Lung (tissue), 12 donors: Measurements from ENCODE around the gene SLC25A6. TPM values are rescaled to one million over a fixed set of nuclear protein-coding genes. Genes with fewer than 3 reads are reported as not detected.

Experiments
- ATAC-seq: fragments of 200-7000 bp; cut with Tn5 transposase; one replicate; pipeline ENCODE4 v1.9.1; 2020; ENCODE audit warnings: moderate number of reproducible peaks; ENCODE audit not compliant: insufficient read depth, low FRiP score
- DNase-seq, 3 donors: peaks; one replicate each; pipeline ENCODE4 v3.0.0-alpha.2; 2013 to 2017
- H3K27ac ChIP-seq, 2 donors: one replicate each; pipeline ENCODE4 v1.5.1; 2013; ENCODE audit warnings: mild to moderate bottlenecking in 2 of 2, moderate library complexity in 2 of 2, control low read depth in 1 of 2, inconsistent platforms in 1 of 2, low read depth in 1 of 2, low read length in 1 of 2
- H3K27me3 ChIP-seq, 3 donors: one replicate each; pipeline ENCODE4 v1.5.1; 2013; ENCODE audit warnings: low read length in 2 of 3; ENCODE audit not compliant: control insufficient read depth in 3 of 3, insufficient read depth in 3 of 3
- H3K36me3 ChIP-seq, 4 donors: one replicate each; pipeline ENCODE4 v1.5.1; 2013; ENCODE audit warnings: low read length in 4 of 4, mild to moderate bottlenecking in 1 of 4, moderate library complexity in 1 of 4; ENCODE audit not compliant: control insufficient read depth in 4 of 4, insufficient read depth in 4 of 4
- H3K4me1 ChIP-seq, 5 donors: one replicate each; pipeline ENCODE4 v1.5.1; 2013; ENCODE audit warnings: low read length in 5 of 5, mild to moderate bottlenecking in 2 of 5, moderate library complexity in 1 of 5; ENCODE audit not compliant: control insufficient read depth in 5 of 5, insufficient read depth in 5 of 5
- H3K4me3 ChIP-seq: one replicate; pipeline ENCODE4 v1.5.1; 2013; ENCODE audit warnings: mild to moderate bottlenecking, control low read depth, moderate library complexity
- H3K9ac ChIP-seq, 2 donors: one replicate each; pipeline ENCODE4 v1.5.1; 2013; ENCODE audit warnings: low read length in 2 of 2, control low read depth in 1 of 2; ENCODE audit not compliant: insufficient read depth in 1 of 2
- H3K9me3 ChIP-seq, 4 donors: one replicate each; pipeline ENCODE4 v1.5.1; 2013; ENCODE audit warnings: low read length in 3 of 4, mild to moderate bottlenecking in 1 of 4, moderate library complexity in 1 of 4; ENCODE audit not compliant: control insufficient read depth in 4 of 4, insufficient read depth in 3 of 4
- WGBS, 2 donors: extraction: QIAGEN DNeasy Blood & Tissue Kit; methylation state at CpG; one replicate each; pipeline ENCODE4 v1.1.7; 2013; 5-methylcytosine and 5-hydroxymethylcytosine counted together
- polyA plus RNA-seq, 2 donors: library from polyadenylated mRNA; stranded (reverse); fragments of 200-250 nt; gene quantifications; one replicate each; pipeline ENCODE4 v1.2.1, GENCODE V29; 2013
- total RNA-seq, 2 donors: library from RNA; depleted of rRNA in 1 of 2; stranded (reverse); fragments of >200 nt in 1 of 2; gene quantifications; one replicate each; pipeline ENCODE4 v1.2.1, GENCODE V29; 2014 to 2021
- TF ChIP-seq, protein P1 (sequence below): IDR thresholded peaks from 2 replicates; pipeline ENCODE4 v1.5.1; 2012; ENCODE audit warnings: mild to moderate bottlenecking; ENCODE audit errors: control extremely low read depth, extremely low read depth
- donor health status: control.
- donor health status: control.
- donor health status: Bipolar disorder and iron deficiency.
- donor health status: healthy.
- donor health status: DM: yes; HTN: yes; CAD: no.

SLC25A6 gene
- total and polyA plus RNA-seq, 4 donors: 168 to 422 (median 366) TPM

DNA sequence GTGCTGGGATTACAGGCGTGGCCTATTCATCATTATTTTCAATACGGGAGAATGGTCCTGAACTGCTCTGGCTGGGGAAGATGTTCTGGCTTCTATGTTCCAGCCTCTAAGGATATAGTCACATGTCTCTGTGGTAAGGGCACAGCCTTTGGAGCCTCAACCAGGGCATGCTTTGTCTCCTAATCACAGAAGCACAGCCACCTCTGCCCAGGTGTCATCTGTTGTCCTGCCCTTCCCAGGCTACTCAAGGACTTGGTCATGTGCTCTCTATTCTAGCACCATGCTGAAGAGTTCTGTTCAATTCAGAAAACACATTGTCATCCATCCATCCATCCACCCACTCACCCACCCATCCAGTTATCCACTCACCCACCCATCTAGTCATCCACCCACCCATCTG, 31.3 kb upstream of the SLC25A6 start:
- Histone ChIP-seq H3K9me3 (peaks cover 0 to 17% (median 9%) of the 10 kb centered on the region in 4 donors), H3K27ac (no peak overlapping the region), H3K4me1 (no peaks in the 10 kb centered on the region), H3K4me3 (no peak overlapping the region), H3K36me3 (peaks cover 15 to 61% (median 37%) of the 10 kb centered on the region in 4 donors), H3K9ac (no peak overlapping the region), H3K27me3 (no peaks in the 10 kb centered on the region)
- no peak for DNase-seq
- no peak for ATAC-seq
- TF ChIP-seq, protein P1, sequence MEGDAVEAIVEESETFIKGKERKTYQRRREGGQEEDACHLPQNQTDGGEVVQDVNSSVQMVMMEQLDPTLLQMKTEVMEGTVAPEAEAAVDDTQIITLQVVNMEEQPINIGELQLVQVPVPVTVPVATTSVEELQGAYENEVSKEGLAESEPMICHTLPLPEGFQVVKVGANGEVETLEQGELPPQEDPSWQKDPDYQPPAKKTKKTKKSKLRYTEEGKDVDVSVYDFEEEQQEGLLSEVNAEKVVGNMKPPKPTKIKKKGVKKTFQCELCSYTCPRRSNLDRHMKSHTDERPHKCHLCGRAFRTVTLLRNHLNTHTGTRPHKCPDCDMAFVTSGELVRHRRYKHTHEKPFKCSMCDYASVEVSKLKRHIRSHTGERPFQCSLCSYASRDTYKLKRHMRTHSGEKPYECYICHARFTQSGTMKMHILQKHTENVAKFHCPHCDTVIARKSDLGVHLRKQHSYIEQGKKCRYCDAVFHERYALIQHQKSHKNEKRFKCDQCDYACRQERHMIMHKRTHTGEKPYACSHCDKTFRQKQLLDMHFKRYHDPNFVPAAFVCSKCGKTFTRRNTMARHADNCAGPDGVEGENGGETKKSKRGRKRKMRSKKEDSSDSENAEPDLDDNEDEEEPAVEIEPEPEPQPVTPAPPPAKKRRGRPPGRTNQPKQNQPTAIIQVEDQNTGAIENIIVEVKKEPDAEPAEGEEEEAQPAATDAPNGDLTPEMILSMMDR: no peak
- WGBS, 2 donors: 50 to 83% methylated on average over 2 of the region's 2 CpGs

DNA sequence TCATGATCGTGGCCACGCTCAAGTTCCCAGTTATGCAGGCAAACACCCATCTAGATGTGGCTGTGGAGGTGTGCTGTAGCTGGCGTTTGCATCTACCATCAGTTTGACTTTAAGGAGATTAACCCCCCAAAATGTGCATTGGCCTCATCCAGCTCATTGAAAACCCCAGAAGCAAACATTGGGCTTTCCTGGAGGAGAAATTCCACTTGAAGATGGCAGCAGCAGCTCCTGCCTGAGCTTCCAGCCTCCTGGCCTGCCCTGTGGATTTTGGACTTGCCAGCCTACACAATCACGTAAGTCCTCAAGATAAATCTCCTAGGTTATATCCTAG, 30.2 kb upstream of the SLC25A6 start:
- 98 to 100% methylated on average over 4 of the region's 4 CpGs for WGBS, 2 donors
- DNase-seq: no peak
- H3K36me3 ChIP-seq: peaks cover 10 to 60% (median 36%) of the 10 kb centered on the region in 4 donors

DNA sequence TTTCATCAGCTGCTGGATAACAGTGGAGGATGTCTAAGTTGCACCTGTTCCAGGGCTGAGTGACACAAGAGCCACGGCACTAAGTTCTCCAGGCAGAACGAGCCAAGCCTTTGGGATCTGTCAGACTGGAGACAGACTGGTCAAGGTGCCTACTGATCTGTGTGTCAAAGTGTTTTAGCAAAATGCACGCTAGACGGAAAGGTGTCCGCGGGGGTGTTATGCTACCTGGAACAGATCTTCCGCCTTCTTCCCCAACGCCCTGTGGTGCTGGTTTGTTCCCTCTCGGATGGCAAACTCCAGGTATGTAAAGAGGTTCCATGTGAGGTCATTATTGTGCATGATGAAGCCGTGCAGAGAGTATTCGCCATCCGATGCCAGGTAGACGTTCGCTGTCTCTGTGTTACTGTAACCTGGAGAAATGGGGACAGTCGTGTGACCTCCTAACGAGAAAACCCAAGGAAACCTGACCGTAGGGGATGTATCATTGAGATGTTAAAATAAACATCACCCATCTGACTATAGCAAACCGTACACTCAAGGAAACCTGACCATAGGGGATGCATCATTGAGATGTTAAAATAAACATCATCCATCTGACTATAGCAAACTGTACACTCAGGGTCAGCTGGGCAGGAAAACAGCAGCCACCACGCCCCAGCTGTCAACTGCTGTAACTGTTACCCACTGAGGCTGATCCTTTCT, 29.7 kb upstream of the SLC25A6 start:
- H3K36me3 ChIP-seq: peaks cover 8 to 63% (median 41%) of the 10 kb centered on the region in 4 donors
- 97 to 98% methylated on average over 19 of the region's 19 CpGs for WGBS, 2 donors
- DNase-seq (no peak), ATAC-seq (no peak)
- no peak overlapping the region for H3K9ac ChIP-seq
- H3K9me3 ChIP-seq: peaks cover 0 to 17% (median 12%) of the 10 kb centered on the region in 4 donors
- H3K4me1 ChIP-seq: no peaks in the 10 kb centered on the region
- TF ChIP-seq, protein P1: no peak
- no peaks in the 10 kb centered on the region for H3K27me3 ChIP-seq
- H3K4me3 ChIP-seq: no peak overlapping the region
- H3K27ac ChIP-seq: no peak overlapping the region

More for the DNA sequence above, 30.2 kb upstream of the SLC25A6 start:
- TF ChIP-seq, protein P1: no peak
- H3K9me3 ChIP-seq: peaks cover 0 to 17% (median 10%) of the 10 kb centered on the region in 4 donors
- ATAC-seq: no peak
- no peak overlapping the region for H3K4me3 ChIP-seq
- H3K4me1 ChIP-seq: no peaks in the 10 kb centered on the region
- no peak overlapping the region for H3K27ac ChIP-seq
- no peak overlapping the region for H3K9ac ChIP-seq
- no peaks in the 10 kb centered on the region for H3K27me3 ChIP-seq
